C4-2B (cell line): ENCODE measurements around the gene EPHB2.

Experiments used
- H3K27ac ChIP-seq: fragments of 450-650 bp; 2 replicates; pipeline ENCODE4 v1.5.1; 2017
- CTCF ChIP-seq: fragments of 450-650 bp; conservative IDR thresholded peaks from 2 replicates; pipeline ENCODE4 v1.5.1; 2017; ENCODE audit warnings: mild to moderate bottlenecking
- ZFX ChIP-seq: fragments of 450-650 bp; IDR thresholded peaks from 2 replicates; pipeline ENCODE4 v1.6.1; 2017

The EPHB2 gene

DNA sequence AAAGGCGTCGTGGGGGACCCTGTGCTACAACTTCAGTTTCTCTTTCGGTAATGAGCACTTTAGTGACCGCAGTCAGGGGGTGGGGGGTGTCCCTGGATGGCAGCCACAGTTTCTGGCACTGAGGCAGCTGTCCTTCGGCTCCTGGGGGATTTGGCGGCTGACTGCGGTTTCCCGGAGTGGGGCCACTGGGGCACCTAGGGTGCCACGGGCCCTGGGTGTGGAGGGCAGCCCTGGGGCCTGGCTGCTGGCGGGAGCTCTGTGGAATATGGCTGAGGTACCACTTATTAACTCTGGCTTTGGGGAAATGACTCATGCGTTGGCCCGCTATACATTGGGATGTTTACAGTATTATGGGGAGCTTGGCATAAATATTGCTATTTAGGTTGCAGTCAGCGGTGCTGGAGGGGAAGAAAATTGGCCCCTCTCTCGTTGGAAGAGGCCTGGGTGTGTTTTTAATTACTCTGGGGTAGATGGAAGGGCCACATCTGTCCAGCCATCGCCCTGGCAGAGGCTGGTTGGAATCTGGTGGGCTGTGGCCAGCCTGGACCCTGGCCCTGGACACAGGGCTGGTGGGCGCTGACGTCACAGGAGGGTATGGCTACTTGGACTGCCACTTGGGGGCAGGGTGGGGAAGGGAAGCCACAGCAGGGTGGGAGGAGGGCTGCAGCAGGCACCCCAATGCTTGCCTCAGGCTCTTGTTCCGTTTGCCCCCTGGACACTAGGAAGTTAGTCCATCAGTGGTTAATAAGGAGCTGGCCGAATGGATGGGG is 2.0 kb downstream of the EPHB2 start:
- TF ChIP-seq CTCF = no peak
- no peak for TF ChIP-seq ZFX
- no peak overlapping the region for H3K27ac ChIP-seq

DNA sequence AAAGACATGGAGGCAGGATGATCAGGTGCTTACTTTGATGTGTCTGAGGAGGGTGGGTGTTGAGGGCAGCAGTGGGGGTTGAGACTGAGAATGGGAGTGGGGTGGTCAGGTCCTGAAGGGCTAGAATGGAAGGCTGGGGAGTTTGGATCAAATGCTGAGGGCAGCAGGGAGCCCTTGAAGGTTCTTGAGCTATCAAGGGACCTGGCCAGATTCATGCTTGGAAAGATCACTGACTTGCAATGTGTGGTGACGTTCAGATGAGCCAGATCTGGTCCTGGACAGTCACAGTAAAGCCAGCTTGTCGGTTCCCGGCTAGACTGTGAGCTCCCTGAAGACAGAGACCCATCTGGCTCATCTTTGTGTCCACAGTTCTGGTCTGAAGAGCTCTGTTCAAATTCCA is 3.8 kb downstream of the EPHB2 start:
- H3K27ac ChIP-seq = no peak overlapping the region
- TF ChIP-seq ZFX = no peak
- no peak for TF ChIP-seq CTCF

- H3K27ac ChIP-seq = no peak overlapping the region
- no peak for TF ChIP-seq CTCF
Observed at GRCh38 chr1:22717037-22717760, 6.6 kb downstream of the EPHB2 start.

DNA sequence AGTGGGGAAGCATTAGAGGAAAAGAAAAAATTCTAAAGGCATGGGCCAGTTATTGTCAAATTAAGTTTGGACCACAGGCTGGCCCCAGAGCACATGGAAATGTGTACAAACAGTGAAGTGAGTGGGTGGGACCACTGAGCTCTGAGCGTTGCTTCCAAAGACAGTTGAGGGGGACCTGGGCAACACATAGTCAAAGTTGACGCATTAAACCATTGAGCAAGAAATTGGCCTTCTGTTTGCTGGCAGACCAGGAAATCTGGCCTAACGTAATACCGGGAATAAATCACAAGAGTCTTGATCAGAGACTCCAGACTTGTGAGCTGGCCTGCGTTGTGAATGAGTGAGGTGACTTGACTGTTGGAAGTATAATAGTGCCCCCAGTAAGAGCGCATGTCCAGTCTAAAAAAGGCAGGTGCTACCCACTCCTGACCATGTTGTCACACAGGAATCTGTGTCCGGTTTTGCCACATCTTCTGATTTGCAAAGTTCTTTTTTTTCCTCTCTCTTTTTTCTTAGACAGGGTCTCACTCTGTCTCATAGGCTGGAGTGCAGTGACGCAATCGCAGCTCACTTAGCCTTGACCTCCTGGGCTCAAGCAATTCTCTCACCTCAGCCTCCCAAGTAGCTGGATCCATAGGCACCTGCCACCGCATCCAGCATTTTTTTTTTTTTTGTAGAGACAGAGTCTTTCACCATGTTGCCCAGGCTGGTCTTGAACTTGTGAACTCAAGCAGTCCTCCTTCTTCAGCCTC is 10.7 kb downstream of the EPHB2 start:
- no peak overlapping the region for H3K27ac ChIP-seq
- TF ChIP-seq ZFX (no peak), CTCF (no peak)

- TF ChIP-seq CTCF = no peak
- TF ChIP-seq ZFX = no peak
- no peak overlapping the region for H3K27ac ChIP-seq
Observed at GRCh38 chr1:22722901-22723550, 12.4 kb downstream of the EPHB2 start.

GRCh38 chr1:22727873-22728272 is 17.2 kb downstream of the EPHB2 start:
- TF ChIP-seq ZFX (no peak), CTCF (no peak)
- H3K27ac ChIP-seq = no peak overlapping the region
